ENCODE data around the gene OR8D1. TPM values are rescaled to one million over a fixed set of nuclear protein-coding genes. Genes with fewer than 3 reads are reported as not detected.

Gene OR8D1
- total and polyA plus RNA-seq, 4 experiments from 2014 or later, result not detected

DNA sequence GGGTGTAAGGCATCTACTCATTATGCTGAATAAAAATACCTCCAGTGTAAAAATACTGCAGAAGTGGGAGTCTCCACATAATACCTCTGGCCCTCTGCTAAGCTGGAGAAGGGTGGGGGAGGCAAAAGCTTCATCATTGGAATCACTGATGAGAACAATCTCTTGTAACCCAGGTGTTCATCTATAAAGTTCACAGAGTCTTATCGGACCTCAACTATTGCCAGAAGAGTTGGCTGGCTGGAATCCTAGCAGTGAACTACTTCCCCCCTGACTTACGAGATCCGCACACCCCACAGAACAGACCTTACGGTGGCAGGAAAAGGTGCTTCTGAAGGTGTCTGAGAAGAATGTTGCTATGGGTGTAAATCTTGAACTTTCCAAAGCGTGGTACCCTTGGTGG is 2.5 kb downstream of the OR8D1 start:
- Mint-ChIP-seq H3K4me1 (no peaks in the 10 kb centered on the region), H3K27me3 (no peaks in the 10 kb centered on the region), H3K27ac (no peak overlapping the region), H3K36me3 (no peaks in the 10 kb centered on the region), H3K9me3 (peaks cover 0 to 6% (median 0%) of the 10 kb centered on the region in 8 donors), H3K4me3 (no peak overlapping the region)
- DNase-seq, result no peak
- ChIA-PET CTCF (ENCODE audit: partially characterized antibody) (no interaction called here), POLR2A (ENCODE audit: partially characterized antibody) (no interaction called here)
- Histone ChIP-seq H3K27me3 (ENCODE audit: insufficient read depth, low read length) (no peaks in the 10 kb centered on the region), H3K4me1 (ENCODE audit: insufficient read depth, low read length) (no peaks in the 10 kb centered on the region), H3K36me3 (ENCODE audit: insufficient read depth, low read length) (no peaks in the 10 kb centered on the region), H3K9me3 (ENCODE audit: control insufficient read depth in 1 of 2, low read length in 2 of 2) (no peaks in the 10 kb centered on the region), H3K4me3 (ENCODE audit: low read length in 2 of 2) (no peak overlapping the region), H3K27ac (ENCODE audit: low read depth, low read length) (no peak overlapping the region)
- intact Hi-C loops (cut with micrococcal nuclease), result no loop called here

DNA sequence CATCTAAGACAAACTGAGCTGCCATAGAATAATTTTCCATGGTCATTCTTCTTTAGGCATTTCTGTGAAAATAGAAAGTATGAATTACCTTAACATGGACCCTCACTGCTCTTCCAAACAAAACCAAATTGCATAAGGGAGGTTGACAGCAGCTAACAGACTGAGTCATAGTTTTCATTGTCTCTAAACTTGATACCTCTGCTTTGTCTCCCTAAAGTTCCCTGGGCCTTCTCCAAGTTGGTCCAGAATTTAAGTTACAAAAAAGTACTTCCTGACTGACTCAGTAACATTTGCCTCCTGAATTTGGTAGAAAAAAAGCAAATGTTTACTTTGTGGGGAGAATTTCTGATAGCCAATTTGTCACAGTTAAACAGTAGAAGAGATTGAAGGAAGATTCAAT is 3.0 kb downstream of the OR8D1 start:
- Histone ChIP-seq H3K4me1 (ENCODE audit: insufficient read depth, low read length) (no peaks in the 10 kb centered on the region), H3K4me3 (ENCODE audit: low read length in 2 of 2) (no peak overlapping the region), H3K9me3 (ENCODE audit: control insufficient read depth in 1 of 2, low read length in 2 of 2) (no peaks in the 10 kb centered on the region), H3K27me3 (ENCODE audit: insufficient read depth, low read length) (no peaks in the 10 kb centered on the region), H3K27ac (ENCODE audit: low read depth, low read length) (no peak overlapping the region), H3K36me3 (ENCODE audit: insufficient read depth, low read length) (no peaks in the 10 kb centered on the region)
- Mint-ChIP-seq H3K27ac (no peak overlapping the region), H3K4me1 (no peaks in the 10 kb centered on the region), H3K4me3 (no peak overlapping the region), H3K27me3 (no peaks in the 10 kb centered on the region), H3K9me3 (peaks cover 0 to 6% (median 0%) of the 10 kb centered on the region in 8 donors), H3K36me3 (no peaks in the 10 kb centered on the region)
- DNase-seq, result no peak
- ChIA-PET CTCF (ENCODE audit: partially characterized antibody) (no interaction called here), POLR2A (ENCODE audit: partially characterized antibody) (no interaction called here)
- intact Hi-C loops (cut with micrococcal nuclease), result no loop called here

DNA sequence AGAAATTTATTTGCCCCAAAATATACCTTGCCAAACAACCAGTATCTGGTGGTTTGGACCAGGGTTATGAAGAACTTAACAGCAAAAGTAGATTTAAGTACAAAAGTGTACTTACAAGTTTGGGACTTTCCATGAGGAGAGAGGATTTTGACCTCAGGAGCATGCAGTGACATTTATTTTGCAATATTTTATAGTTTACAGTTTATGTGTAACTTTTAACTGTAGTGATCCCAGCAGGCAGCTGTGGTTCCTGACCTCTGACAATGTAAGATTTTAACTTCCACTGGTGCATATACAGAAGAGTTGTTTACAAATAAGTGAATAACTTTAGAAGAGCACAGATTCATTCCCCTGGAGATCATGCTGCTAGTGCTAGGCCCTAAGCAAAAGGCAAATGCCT is 6.7 kb downstream of the OR8D1 start:
- no peak overlapping the region for H3K4me3 Mint-ChIP-seq
- no peak overlapping the region for H3K27ac ChIP-seq (ENCODE audit: low read depth, low read length)
- intact Hi-C loops (cut with micrococcal nuclease), result no loop called here
- no peaks in the 10 kb centered on the region for H3K4me1 ChIP-seq (ENCODE audit: insufficient read depth, low read length)
- peaks cover 0 to 2% of the 10 kb centered on the region in 2 donors for H3K27me3 Mint-ChIP-seq
- DNase-seq, result no peak
- H3K36me3 Mint-ChIP-seq, result no peaks in the 10 kb centered on the region
- ChIA-PET CTCF (ENCODE audit: partially characterized antibody) (no interaction called here), POLR2A (ENCODE audit: partially characterized antibody) (no interaction called here)
- H3K4me3 ChIP-seq (ENCODE audit: low read length in 2 of 2), result no peak overlapping the region
- no peaks in the 10 kb centered on the region for H3K27me3 ChIP-seq (ENCODE audit: insufficient read depth, low read length)
- no peaks in the 10 kb centered on the region for H3K4me1 Mint-ChIP-seq
- no peak overlapping the region for H3K27ac Mint-ChIP-seq
- peaks cover 0 to 1% (median 0%) of the 10 kb centered on the region in 8 donors for H3K9me3 Mint-ChIP-seq
- no peaks in the 10 kb centered on the region for H3K9me3 ChIP-seq (ENCODE audit: control insufficient read depth in 1 of 2, low read length in 2 of 2)
- no peaks in the 10 kb centered on the region for H3K36me3 ChIP-seq (ENCODE audit: insufficient read depth, low read length)

DNA sequence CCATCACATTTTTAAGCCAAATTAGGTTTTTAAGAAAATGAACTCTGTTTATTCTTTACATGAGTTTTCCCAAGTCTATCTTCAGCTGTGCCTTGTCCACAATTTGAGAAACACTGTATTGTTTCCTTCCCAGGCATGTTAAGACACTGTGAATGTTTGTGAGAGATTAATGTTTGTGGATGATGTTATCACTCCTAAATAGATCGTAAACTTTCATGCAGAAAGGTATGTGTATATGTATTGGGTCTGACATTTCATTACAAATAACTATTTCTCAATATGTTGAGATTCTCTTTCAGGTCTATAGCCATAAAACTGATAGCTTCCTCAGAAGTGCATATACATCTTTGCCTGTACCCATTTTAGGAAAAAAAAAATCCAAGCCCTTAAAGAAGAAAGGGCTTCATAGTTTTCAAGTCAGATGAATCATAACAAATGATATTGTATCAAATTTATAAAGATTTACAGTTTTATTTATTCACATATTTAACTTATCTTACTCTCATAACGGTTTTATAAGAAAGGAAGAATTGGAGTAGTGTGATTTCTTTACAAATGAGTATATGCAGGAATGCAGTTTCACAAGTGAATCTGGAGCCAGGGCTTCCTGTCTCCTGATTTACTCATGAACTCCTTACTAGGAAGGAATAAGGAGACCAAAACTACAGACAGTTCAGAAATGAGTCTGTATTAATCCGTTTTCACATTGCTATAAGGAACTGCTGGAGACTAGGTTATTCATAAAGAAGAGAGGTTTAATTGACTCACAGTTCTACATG is 11.2 kb downstream of the OR8D1 start:
- Mint-ChIP-seq H3K9me3 (peaks cover 0 to 6% (median 0%) of the 10 kb centered on the region in 8 donors), H3K27ac (no peak overlapping the region), H3K4me1 (no peaks in the 10 kb centered on the region), H3K27me3 (peaks cover 0 to 2% of the 10 kb centered on the region in 2 donors), H3K36me3 (no peaks in the 10 kb centered on the region), H3K4me3 (no peak overlapping the region)
- Histone ChIP-seq H3K27ac (ENCODE audit: low read depth, low read length) (no peak overlapping the region), H3K27me3 (ENCODE audit: insufficient read depth, low read length) (no peaks in the 10 kb centered on the region), H3K4me1 (ENCODE audit: insufficient read depth, low read length) (no peaks in the 10 kb centered on the region), H3K4me3 (ENCODE audit: low read length in 2 of 2) (no peak overlapping the region), H3K9me3 (ENCODE audit: control insufficient read depth in 1 of 2, low read length in 2 of 2) (no peaks in the 10 kb centered on the region), H3K36me3 (ENCODE audit: insufficient read depth, low read length) (no peaks in the 10 kb centered on the region)
- intact Hi-C loops (cut with micrococcal nuclease), result no loop called here
- CTCF ChIA-PET (ENCODE audit: partially characterized antibody), result no interaction called here
- DNase-seq, result no peak
- POLR2A ChIA-PET (ENCODE audit: partially characterized antibody), result no interaction called here

DNA sequence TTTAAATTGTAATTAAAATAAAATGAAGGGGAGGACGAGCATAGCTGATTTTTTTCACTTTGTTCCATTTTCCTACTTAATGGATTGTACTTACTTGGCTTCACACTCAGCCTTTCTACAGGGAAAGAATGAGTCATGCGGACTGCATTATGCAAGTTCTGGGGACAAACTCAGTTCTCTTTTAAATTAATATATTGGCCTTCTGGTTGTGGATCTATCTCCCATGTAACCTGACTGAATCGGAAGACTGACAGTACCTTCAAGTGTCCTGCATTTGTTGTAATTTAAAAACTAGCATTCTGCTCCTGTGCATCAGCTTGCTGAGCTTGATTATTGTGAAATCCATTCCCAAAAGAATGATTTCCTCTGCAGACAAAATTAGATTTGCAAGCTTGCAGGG is 12.2 kb downstream of the OR8D1 start:
- no peaks in the 10 kb centered on the region for H3K4me1 Mint-ChIP-seq
- H3K27ac Mint-ChIP-seq, result no peak overlapping the region
- no peaks in the 10 kb centered on the region for H3K36me3 ChIP-seq (ENCODE audit: insufficient read depth, low read length)
- POLR2A ChIA-PET (ENCODE audit: partially characterized antibody), result no interaction called here
- H3K4me1 ChIP-seq (ENCODE audit: insufficient read depth, low read length), result no peaks in the 10 kb centered on the region
- intact Hi-C loops (cut with micrococcal nuclease), result no loop called here
- peaks cover 0 to 2% of the 10 kb centered on the region in 2 donors for H3K27me3 Mint-ChIP-seq
- peaks cover 0 to 6% (median 0%) of the 10 kb centered on the region in 8 donors for H3K9me3 Mint-ChIP-seq
- no peak overlapping the region for H3K27ac ChIP-seq (ENCODE audit: low read depth, low read length)
- H3K27me3 ChIP-seq (ENCODE audit: insufficient read depth, low read length), result no peaks in the 10 kb centered on the region
- H3K9me3 ChIP-seq (ENCODE audit: control insufficient read depth in 1 of 2, low read length in 2 of 2), result no peaks in the 10 kb centered on the region
- H3K4me3 Mint-ChIP-seq, result no peak overlapping the region
- no peak for DNase-seq
- no peak overlapping the region for H3K4me3 ChIP-seq (ENCODE audit: low read length in 2 of 2)
- CTCF ChIA-PET (ENCODE audit: partially characterized antibody), result no interaction called here
- H3K36me3 Mint-ChIP-seq, result no peaks in the 10 kb centered on the region

GRCh38 chr11:124297921-124298320 is 15.8 kb downstream of the OR8D1 start:
- H3K9me3 Mint-ChIP-seq, result peaks cover 0 to 6% (median 0%) of the 10 kb centered on the region in 8 donors
- Histone ChIP-seq H3K27me3 (ENCODE audit: insufficient read depth, low read length) (no peaks in the 10 kb centered on the region), H3K9me3 (ENCODE audit: control insufficient read depth in 1 of 2, low read length in 2 of 2) (no peaks in the 10 kb centered on the region), H3K27ac (ENCODE audit: low read depth, low read length) (no peak overlapping the region), H3K4me3 (ENCODE audit: low read length in 2 of 2) (no peak overlapping the region), H3K4me1 (ENCODE audit: insufficient read depth, low read length) (no peaks in the 10 kb centered on the region), H3K36me3 (ENCODE audit: insufficient read depth, low read length) (no peaks in the 10 kb centered on the region)
- DNase-seq, result no peak
- H3K36me3 Mint-ChIP-seq, result no peaks in the 10 kb centered on the region
- no peak overlapping the region for H3K27ac Mint-ChIP-seq
- no peaks in the 10 kb centered on the region for H3K27me3 Mint-ChIP-seq
- no peaks in the 10 kb centered on the region for H3K4me1 Mint-ChIP-seq
- POLR2A ChIA-PET (ENCODE audit: partially characterized antibody), result no interaction called here
- no peak overlapping the region for H3K4me3 Mint-ChIP-seq
- intact Hi-C loops (cut with micrococcal nuclease), result no loop called here
- CTCF ChIA-PET (ENCODE audit: partially characterized antibody), result no interaction called here

DNA sequence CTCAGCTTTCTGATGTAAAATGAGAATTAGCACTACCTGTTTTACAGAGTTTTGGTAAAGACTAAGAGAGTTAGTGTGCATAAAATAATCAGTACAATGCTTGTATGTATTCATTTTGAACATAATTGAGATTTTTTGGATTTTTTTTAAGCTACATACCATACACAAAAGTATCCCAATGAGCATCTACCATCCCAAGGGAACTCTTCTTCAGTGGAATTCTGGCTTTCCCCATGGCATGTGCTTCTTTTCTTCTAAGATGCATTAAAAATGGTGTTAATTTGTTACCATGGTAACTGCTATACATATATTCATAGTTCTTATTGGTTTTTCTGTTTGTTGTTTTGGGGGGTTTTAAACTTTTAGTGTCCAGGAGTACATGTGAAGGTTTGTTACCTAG is 17.7 kb downstream of the OR8D1 start:
- CTCF ChIA-PET (ENCODE audit: partially characterized antibody), result no interaction called here
- Histone ChIP-seq H3K36me3 (ENCODE audit: insufficient read depth, low read length) (no peaks in the 10 kb centered on the region), H3K9me3 (ENCODE audit: control insufficient read depth in 1 of 2, low read length in 2 of 2) (no peaks in the 10 kb centered on the region), H3K27ac (ENCODE audit: low read depth, low read length) (no peak overlapping the region), H3K4me3 (ENCODE audit: low read length in 2 of 2) (no peak overlapping the region), H3K27me3 (ENCODE audit: insufficient read depth, low read length) (no peaks in the 10 kb centered on the region), H3K4me1 (ENCODE audit: insufficient read depth, low read length) (no peaks in the 10 kb centered on the region)
- Mint-ChIP-seq H3K4me3 (no peak overlapping the region), H3K27me3 (no peaks in the 10 kb centered on the region), H3K4me1 (no peaks in the 10 kb centered on the region), H3K36me3 (no peaks in the 10 kb centered on the region), H3K27ac (no peak overlapping the region), H3K9me3 (peaks cover 0 to 8% (median 2%) of the 10 kb centered on the region in 8 donors)
- POLR2A ChIA-PET (ENCODE audit: partially characterized antibody), result no interaction called here
- intact Hi-C loops (cut with micrococcal nuclease), result no loop called here
- DNase-seq, result no peak

DNA sequence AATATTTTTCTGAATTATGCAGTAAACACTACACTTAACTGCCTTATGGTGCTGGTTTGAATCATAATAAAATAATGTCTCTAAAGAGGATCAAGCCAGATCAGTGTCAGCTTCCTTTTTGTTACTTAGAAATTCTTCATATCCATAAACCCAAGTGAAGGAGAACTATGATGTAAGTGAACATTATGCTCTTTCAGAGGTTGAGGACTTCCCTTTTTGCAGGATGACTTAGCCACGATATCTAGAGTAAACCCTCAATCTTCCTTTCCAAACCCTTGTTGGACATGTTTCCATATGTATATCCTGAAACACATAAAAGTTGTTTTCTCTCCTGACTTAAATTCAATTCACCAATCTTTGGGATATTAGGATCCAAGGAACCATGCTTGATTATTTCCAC is 19.1 kb downstream of the OR8D1 start:
- Histone ChIP-seq H3K9me3 (ENCODE audit: control insufficient read depth in 1 of 2, low read length in 2 of 2) (no peaks in the 10 kb centered on the region), H3K4me1 (ENCODE audit: insufficient read depth, low read length) (no peaks in the 10 kb centered on the region), H3K27ac (ENCODE audit: low read depth, low read length) (no peak overlapping the region), H3K27me3 (ENCODE audit: insufficient read depth, low read length) (no peaks in the 10 kb centered on the region), H3K36me3 (ENCODE audit: insufficient read depth, low read length) (no peaks in the 10 kb centered on the region), H3K4me3 (ENCODE audit: low read length in 2 of 2) (no peak overlapping the region)
- H3K27me3 Mint-ChIP-seq, result no peaks in the 10 kb centered on the region
- POLR2A ChIA-PET (ENCODE audit: partially characterized antibody), result no interaction called here
- H3K27ac Mint-ChIP-seq, result no peak overlapping the region
- H3K9me3 Mint-ChIP-seq, result peaks cover 0 to 8% (median 2%) of the 10 kb centered on the region in 8 donors
- no peaks in the 10 kb centered on the region for H3K4me1 Mint-ChIP-seq
- no peaks in the 10 kb centered on the region for H3K36me3 Mint-ChIP-seq
- H3K4me3 Mint-ChIP-seq, result no peak overlapping the region
- intact Hi-C loops (cut with micrococcal nuclease), result no loop called here
- DNase-seq, result no peak
- CTCF ChIA-PET (ENCODE audit: partially characterized antibody), result no interaction called here

Data from CD4-positive, alpha-beta memory T cell (primary cell).